Measurements from ENCODE around the gene EXOC4.
A peak's percentile ranks its signal among the peaks of the same experiment; 100 is the strongest.

EXOC4 gene

GRCh38 chr7:133401225-133401624, 148.3 kb downstream of the EXOC4 start:
- peak in 1 of 2 donors; percentile 19 for DNase-seq (ENCODE audit: low read depth in 2 of 2)
- no peak for TF ChIP-seq CTCF (IDR thresholded peaks at IDR 0.05; ENCODE audit: low read depth, low read length)
- no peak overlapping the region for H3K4me3 ChIP-seq (replicated peaks in 1 of 2; ENCODE audit: low read depth in 2 of 2, low read length in 2 of 2)

GRCh38 chr7:133408212-133408611, 155.3 kb downstream of the EXOC4 start:
- no peak for TF ChIP-seq CTCF (IDR thresholded peaks at IDR 0.05; ENCODE audit: low read depth, low read length)
- H3K4me3 ChIP-seq (replicated peaks in 1 of 2; ENCODE audit: low read depth in 2 of 2, low read length in 2 of 2): no peak overlapping the region
- DNase-seq (ENCODE audit: low read depth in 2 of 2): no peak

GRCh38 chr7:133409421-133409820, 156.5 kb downstream of the EXOC4 start:
- no peak overlapping the region for H3K4me3 ChIP-seq (replicated peaks in 1 of 2; ENCODE audit: low read depth in 2 of 2, low read length in 2 of 2)
- DNase-seq (ENCODE audit: low read depth in 2 of 2): no peak
- no peak for TF ChIP-seq CTCF (IDR thresholded peaks at IDR 0.05; ENCODE audit: low read depth, low read length)

- H3K4me3 ChIP-seq (replicated peaks in 1 of 2; ENCODE audit: low read depth in 2 of 2, low read length in 2 of 2): no peak overlapping the region
- DNase-seq (ENCODE audit: low read depth in 2 of 2): no peak
- no peak for TF ChIP-seq CTCF (IDR thresholded peaks at IDR 0.05; ENCODE audit: low read depth, low read length)
These were observed 157.1 kb downstream of the EXOC4 start for GRCh38 chr7:133409966-133410365.

GRCh38 chr7:133411395-133411794, 158.5 kb downstream of the EXOC4 start:
- no peak overlapping the region for H3K4me3 ChIP-seq (replicated peaks in 1 of 2; ENCODE audit: low read depth in 2 of 2, low read length in 2 of 2)
- TF ChIP-seq CTCF (IDR thresholded peaks at IDR 0.05; ENCODE audit: low read depth, low read length): no peak
- DNase-seq (ENCODE audit: low read depth in 2 of 2): no peak

- TF ChIP-seq CTCF (IDR thresholded peaks at IDR 0.05; ENCODE audit: low read depth, low read length): no peak
- DNase-seq (ENCODE audit: low read depth in 2 of 2): peak in 1 of 2 donors; percentile 10
- no peak overlapping the region for H3K4me3 ChIP-seq (replicated peaks in 1 of 2; ENCODE audit: low read depth in 2 of 2, low read length in 2 of 2)
These were observed 160.1 kb downstream of the EXOC4 start for GRCh38 chr7:133412942-133413341.

GRCh38 chr7:133419041-133419440, 166.2 kb downstream of the EXOC4 start:
- no peak for TF ChIP-seq CTCF (IDR thresholded peaks at IDR 0.05; ENCODE audit: low read depth, low read length)
- DNase-seq (ENCODE audit: low read depth in 2 of 2): no peak
- H3K4me3 ChIP-seq (replicated peaks in 1 of 2; ENCODE audit: low read depth in 2 of 2, low read length in 2 of 2): no peak overlapping the region

Measured in cardiac fibroblast (primary cell).